ENCODE measurements around the gene LMOD2.

DNA sequence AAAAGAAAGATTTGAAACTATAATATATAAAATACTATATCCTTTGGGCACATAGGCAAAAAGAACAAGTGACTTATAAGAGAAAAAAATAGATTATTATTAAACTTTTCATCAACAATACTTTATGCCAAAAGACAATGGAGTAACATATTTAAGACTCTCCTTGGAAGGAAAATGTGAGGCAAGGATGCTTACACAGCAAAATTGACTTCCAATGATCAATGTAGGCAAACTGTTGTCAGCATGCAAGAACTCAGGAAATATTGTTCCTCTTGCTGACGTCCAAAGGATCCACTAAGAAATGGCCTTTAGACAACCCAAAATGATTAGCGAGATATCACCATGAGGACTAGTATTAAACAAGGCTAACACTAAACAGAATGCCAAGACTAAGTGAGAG lies 22.9 kb upstream of the LMOD2 start:
- TF ChIP-seq, protein P1, sequence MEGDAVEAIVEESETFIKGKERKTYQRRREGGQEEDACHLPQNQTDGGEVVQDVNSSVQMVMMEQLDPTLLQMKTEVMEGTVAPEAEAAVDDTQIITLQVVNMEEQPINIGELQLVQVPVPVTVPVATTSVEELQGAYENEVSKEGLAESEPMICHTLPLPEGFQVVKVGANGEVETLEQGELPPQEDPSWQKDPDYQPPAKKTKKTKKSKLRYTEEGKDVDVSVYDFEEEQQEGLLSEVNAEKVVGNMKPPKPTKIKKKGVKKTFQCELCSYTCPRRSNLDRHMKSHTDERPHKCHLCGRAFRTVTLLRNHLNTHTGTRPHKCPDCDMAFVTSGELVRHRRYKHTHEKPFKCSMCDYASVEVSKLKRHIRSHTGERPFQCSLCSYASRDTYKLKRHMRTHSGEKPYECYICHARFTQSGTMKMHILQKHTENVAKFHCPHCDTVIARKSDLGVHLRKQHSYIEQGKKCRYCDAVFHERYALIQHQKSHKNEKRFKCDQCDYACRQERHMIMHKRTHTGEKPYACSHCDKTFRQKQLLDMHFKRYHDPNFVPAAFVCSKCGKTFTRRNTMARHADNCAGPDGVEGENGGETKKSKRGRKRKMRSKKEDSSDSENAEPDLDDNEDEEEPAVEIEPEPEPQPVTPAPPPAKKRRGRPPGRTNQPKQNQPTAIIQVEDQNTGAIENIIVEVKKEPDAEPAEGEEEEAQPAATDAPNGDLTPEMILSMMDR (IDR thresholded peaks at IDR 0.05), result no peak
- TF ChIP-seq POLR2A (IDR thresholded peaks at IDR 0.05), result no peak

Data from heart left ventricle (tissue), 13 donors.